ENCODE results near the gene ZNF212. TPM values are rescaled to one million over a fixed set of nuclear protein-coding genes. Genes with fewer than 3 reads are reported as not detected.

The ZNF212 gene
- total and polyA plus RNA-seq, 9 of the 15 experiments (the other 6 are each of a cell fraction or from before 2014, with no cell fraction given) = 1.8 to 21.4 (median 7.2) TPM

DNA sequence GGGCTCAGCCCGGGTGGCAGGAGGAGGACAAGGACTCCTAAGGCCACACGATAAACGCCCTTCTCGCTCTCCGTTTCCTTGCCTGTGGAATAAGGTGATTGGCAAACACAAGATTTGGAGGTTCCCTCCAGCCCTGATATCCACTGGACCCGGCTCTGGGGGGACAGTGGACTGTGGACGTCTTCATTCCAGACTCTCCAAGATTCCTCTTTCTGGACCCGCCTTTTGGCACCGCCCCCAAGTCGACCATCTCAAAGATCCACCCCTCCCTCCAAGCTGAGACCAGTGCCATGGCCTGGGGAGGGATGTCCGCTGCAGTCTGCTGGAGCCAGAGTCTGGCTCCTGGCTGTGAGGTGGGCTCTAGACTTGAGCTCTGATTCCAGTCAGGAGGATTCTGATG is 46.2 kb downstream of the ZNF212 start:
- peak overlapping the region; percentile 74 for H2AFZ ChIP-seq (ENCODE audit: low read depth, low read length)
- CTCF ChIA-PET (ENCODE audit: low intra/inter-chr PET ratio) = interaction anchor here (0.6 kb wide), 1 partner anchor 184 kb away, joined by 3 read pairs; no protein-coding TSS in a partner anchor
- ATAC-seq (peak; percentile 43), FAIRE-seq (no peak), DNase-seq (ENCODE audit: extremely low read depth in 1 of 4, low spot score in 3 of 4) (peak in 1 of 4 experiments; percentile 26)
- intact Hi-C loops (cut with micrococcal nuclease) = no loop called here
- no peaks in the 10 kb centered on the region for H3K9me3 ChIP-seq (replicated peaks; ENCODE audit: control insufficient read depth, insufficient read depth, low read depth, low read length)
- no peak overlapping the region for H3K27ac ChIP-seq (ENCODE audit: extremely low read depth, low read depth, low read length)
- no TSS peak for BruUV-seq (replicated peaks)
- no peaks in the 10 kb centered on the region for H3K9me1 ChIP-seq (ENCODE audit: control insufficient read depth, insufficient read depth, low read length)
- POLR2A ChIA-PET = interaction anchor here (0.6 to 1.2 kb wide), 4 partner anchors 11 to 151 kb away, joined by 3 read pairs; no protein-coding TSS in a partner anchor
- no peaks in the 10 kb centered on the region for H3K79me2 ChIP-seq (ENCODE audit: control insufficient read depth, insufficient read depth, low read length)
- in situ Hi-C loops (cut with MboI) = no loop called here
- H3K9ac ChIP-seq (ENCODE audit: insufficient read depth in 1 of 2, low read depth in 2 of 2, low read length in 2 of 2) = peak overlapping the region; percentile 27 to 89; a peak in 3 of 4 replicates
- H4K20me1 ChIP-seq (replicated peaks; ENCODE audit: control insufficient read depth, insufficient read depth, low read length) = peaks cover 7% of the 10 kb centered on the region
- WGBS (ENCODE audit: insufficient coverage, low coverage, missing lambda C conversion rate) = 21% methylated on average over 11 of the region's 11 CpGs
- H3K4me3 ChIP-seq = peak overlapping the region; percentile 37
- peaks cover 36 to 88% of the 10 kb centered on the region in 2 experiments for H3K27me3 ChIP-seq (ENCODE audit: control insufficient read depth in 2 of 2, insufficient read depth in 2 of 2, low read length in 2 of 2)
- H3K4me1 ChIP-seq (replicated peaks in 1 of 2; ENCODE audit: control insufficient read depth in 2 of 2, insufficient read depth in 2 of 2, low read length in 2 of 2) = peaks cover 0 to 24% of the 10 kb centered on the region in 2 experiments; a peak in 2 of 5 replicates
- H3K36me3 ChIP-seq (ENCODE audit: control insufficient read depth, insufficient read depth, low read length) = no peaks in the 10 kb centered on the region
- peak overlapping the region; percentile 74 for H3K4me2 ChIP-seq (ENCODE audit: insufficient read depth, low read length)
- no peak for TF ChIP-seq CBFA2T2 (conservative IDR thresholded peaks at IDR 0.05)
- TF ChIP-seq KDM5B (IDR thresholded peaks at IDR 0.05; ENCODE audit: insufficient replicate concordance, low read depth, low read length) = no peak
- TF ChIP-seq NR2C2 (CRISPR knock-in tag; IDR thresholded peaks at IDR 0.05) = 0 out of 2 replicates have a peak, but pooled peaks have one; percentile 6
- no peak for TF ChIP-seq NR2C2 (tag; IDR thresholded peaks at IDR 0.05)
- TF ChIP-seq ZNF232 (CRISPR knock-in tag; IDR thresholded peaks at IDR 0.05) = no peak
- TF ChIP-seq, protein P1, sequence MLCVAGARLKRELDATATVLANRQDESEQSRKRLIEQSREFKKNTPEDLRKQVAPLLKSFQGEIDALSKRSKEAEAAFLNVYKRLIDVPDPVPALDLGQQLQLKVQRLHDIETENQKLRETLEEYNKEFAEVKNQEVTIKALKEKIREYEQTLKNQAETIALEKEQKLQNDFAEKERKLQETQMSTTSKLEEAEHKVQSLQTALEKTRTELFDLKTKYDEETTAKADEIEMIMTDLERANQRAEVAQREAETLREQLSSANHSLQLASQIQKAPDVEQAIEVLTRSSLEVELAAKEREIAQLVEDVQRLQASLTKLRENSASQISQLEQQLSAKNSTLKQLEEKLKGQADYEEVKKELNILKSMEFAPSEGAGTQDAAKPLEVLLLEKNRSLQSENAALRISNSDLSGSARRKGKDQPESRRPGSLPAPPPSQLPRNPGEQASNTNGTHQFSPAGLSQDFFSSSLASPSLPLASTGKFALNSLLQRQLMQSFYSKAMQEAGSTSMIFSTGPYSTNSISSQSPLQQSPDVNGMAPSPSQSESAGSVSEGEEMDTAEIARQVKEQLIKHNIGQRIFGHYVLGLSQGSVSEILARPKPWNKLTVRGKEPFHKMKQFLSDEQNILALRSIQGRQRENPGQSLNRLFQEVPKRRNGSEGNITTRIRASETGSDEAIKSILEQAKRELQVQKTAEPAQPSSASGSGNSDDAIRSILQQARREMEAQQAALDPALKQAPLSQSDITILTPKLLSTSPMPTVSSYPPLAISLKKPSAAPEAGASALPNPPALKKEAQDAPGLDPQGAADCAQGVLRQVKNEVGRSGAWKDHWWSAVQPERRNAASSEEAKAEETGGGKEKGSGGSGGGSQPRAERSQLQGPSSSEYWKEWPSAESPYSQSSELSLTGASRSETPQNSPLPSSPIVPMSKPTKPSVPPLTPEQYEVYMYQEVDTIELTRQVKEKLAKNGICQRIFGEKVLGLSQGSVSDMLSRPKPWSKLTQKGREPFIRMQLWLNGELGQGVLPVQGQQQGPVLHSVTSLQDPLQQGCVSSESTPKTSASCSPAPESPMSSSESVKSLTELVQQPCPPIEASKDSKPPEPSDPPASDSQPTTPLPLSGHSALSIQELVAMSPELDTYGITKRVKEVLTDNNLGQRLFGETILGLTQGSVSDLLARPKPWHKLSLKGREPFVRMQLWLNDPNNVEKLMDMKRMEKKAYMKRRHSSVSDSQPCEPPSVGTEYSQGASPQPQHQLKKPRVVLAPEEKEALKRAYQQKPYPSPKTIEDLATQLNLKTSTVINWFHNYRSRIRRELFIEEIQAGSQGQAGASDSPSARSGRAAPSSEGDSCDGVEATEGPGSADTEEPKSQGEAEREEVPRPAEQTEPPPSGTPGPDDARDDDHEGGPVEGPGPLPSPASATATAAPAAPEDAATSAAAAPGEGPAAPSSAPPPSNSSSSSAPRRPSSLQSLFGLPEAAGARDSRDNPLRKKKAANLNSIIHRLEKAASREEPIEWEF (CRISPR knock-in tag; IDR thresholded peaks at IDR 0.05) = no peak
- no peak for TF ChIP-seq BMI1 (IDR thresholded peaks at IDR 0.05; ENCODE audit: low read length)
- TF ChIP-seq, protein P2, sequence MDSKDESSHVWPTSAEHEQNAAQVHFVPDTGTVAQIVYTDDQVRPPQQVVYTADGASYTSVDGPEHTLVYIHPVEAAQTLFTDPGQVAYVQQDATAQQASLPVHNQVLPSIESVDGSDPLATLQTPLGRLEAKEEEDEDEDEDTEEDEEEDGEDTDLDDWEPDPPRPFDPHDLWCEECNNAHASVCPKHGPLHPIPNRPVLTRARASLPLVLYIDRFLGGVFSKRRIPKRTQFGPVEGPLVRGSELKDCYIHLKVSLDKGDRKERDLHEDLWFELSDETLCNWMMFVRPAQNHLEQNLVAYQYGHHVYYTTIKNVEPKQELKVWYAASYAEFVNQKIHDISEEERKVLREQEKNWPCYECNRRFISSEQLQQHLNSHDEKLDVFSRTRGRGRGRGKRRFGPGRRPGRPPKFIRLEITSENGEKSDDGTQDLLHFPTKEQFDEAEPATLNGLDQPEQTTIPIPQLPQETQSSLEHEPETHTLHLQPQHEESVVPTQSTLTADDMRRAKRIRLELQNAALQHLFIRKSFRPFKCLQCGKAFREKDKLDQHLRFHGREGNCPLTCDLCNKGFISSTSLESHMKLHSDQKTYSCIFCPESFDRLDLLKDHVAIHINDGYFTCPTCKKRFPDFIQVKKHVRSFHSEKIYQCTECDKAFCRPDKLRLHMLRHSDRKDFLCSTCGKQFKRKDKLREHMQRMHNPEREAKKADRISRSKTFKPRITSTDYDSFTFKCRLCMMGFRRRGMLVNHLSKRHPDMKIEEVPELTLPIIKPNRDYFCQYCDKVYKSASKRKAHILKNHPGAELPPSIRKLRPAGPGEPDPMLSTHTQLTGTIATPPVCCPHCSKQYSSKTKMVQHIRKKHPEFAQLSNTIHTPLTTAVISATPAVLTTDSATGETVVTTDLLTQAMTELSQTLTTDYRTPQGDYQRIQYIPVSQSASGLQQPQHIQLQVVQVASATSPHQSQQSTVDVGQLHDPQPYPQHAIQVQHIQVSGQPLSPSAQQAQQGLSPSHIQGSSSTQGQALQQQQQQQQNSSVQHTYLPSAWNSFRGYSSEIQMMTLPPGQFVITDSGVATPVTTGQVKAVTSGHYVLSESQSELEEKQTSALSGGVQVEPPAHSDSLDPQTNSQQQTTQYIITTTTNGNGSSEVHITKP (IDR thresholded peaks at IDR 0.05; ENCODE audit: partially characterized antibody) = no peak
- no peak for TF ChIP-seq MAZ (CRISPR knock-in tag; conservative IDR thresholded peaks at IDR 0.05 in 1 of 2, IDR thresholded peaks at IDR 0.05 in 1 of 2)
- TF ChIP-seq, protein P3, sequence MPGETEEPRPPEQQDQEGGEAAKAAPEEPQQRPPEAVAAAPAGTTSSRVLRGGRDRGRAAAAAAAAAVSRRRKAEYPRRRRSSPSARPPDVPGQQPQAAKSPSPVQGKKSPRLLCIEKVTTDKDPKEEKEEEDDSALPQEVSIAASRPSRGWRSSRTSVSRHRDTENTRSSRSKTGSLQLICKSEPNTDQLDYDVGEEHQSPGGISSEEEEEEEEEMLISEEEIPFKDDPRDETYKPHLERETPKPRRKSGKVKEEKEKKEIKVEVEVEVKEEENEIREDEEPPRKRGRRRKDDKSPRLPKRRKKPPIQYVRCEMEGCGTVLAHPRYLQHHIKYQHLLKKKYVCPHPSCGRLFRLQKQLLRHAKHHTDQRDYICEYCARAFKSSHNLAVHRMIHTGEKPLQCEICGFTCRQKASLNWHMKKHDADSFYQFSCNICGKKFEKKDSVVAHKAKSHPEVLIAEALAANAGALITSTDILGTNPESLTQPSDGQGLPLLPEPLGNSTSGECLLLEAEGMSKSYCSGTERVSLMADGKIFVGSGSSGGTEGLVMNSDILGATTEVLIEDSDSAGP (CRISPR knock-in tag; IDR thresholded peaks at IDR 0.05) = 0 out of 2 replicates have a peak, but pooled peaks have one; percentile 24
- no peak for TF ChIP-seq ZFP36 (IDR thresholded peaks at IDR 0.05; ENCODE audit: low read depth, low read length, partially characterized antibody)

Data from K562 (cell line).